Uterus (tissue), 4 donors: ENCODE data around the gene EXOC4. TPM values are rescaled to one million over a fixed set of nuclear protein-coding genes. Genes with fewer than 3 reads are reported as not detected.

Experiments
- DNase-seq, 2 donors: peaks; one replicate each; pipeline ENCODE4 v3.0.0-alpha.2; 2019 to 2020
- H3K27ac ChIP-seq, 2 donors: fragments of 200-600 bp; sonication (generic); 1 replicate in 1 of 2; 2 replicates in 1 of 2; pipeline ENCODE4 v1.5.1; 2016 to 2018
- H3K27me3 ChIP-seq, 2 donors: fragments of 200-600 bp; sonication (generic); one replicate each; pipeline ENCODE4 v1.5.1; 2018 to 2019; ENCODE audit warnings: control low read depth in 1 of 2
- H3K36me3 ChIP-seq, 2 donors: fragments of 200-600 bp; sonication (generic); one replicate each; pipeline ENCODE4 v1.5.1; 2019; ENCODE audit warnings: control low read depth in 1 of 2
- H3K4me1 ChIP-seq, 2 donors: fragments of 200-600 bp; sonication (generic); one replicate each; pipeline ENCODE4 v1.5.1; 2018 to 2019; ENCODE audit warnings: control low read depth in 1 of 2
- H3K4me3 ChIP-seq, 2 donors: fragments of 200-600 bp; sonication (generic); 1 replicate in 1 of 2; 2 replicates in 1 of 2; pipeline ENCODE4 v1.5.1; 2018 to 2019; ENCODE audit warnings: mild to moderate bottlenecking in 1 of 2
- H3K9me3 ChIP-seq, 2 donors: fragments of 200-600 bp; sonication (generic); one replicate each; pipeline ENCODE4 v1.5.1; 2019; ENCODE audit warnings: control low read depth in 1 of 2
- CTCF ChIP-seq, 4 experiments: fragments of 200-600 bp in 2 of 4; fragments of 450-650 bp in 2 of 4; sonication (generic) in 2 of 4; IDR thresholded peaks; one replicate each; pipeline ENCODE4 v1.5.1; 2016 to 2019; ENCODE audit warnings: antibody characterized with exemption in 4 of 4, mild to moderate bottlenecking in 2 of 4, moderate library complexity in 1 of 4
- POLR2A ChIP-seq, 2 donors: fragments of 450-650 bp; IDR thresholded peaks; one replicate each; pipeline ENCODE4 v1.6.1; 2016; ENCODE audit warnings: antibody characterized with exemption in 2 of 2, mild to moderate bottlenecking in 1 of 2, moderate library complexity in 1 of 2
- intact Hi-C: fragments of 100-400 bp; cut with DNase I; formaldehyde crosslinking; loops from one replicate; pipeline ENCODE4 v1.15.1; 2023; ENCODE audit warnings: low total_unique reads
- total RNA-seq, 4 donors: library from RNA; depleted of rRNA in 3 of 4; stranded (reverse); fragments of >200 nt in 3 of 4; gene quantifications; one replicate each; pipeline versions ENCODE4 v1.1.0 to v1.2.4, GENCODE V29; 2014 to 2023
- donor health status: DM: yes; HTN: yes; CAD: no.

EXOC4 gene
- total RNA-seq, 4 donors from 2014 or later = 27.2 to 126 (median 65.4) TPM

GRCh38 chr7:134098072-134098471 lies 845.2 kb downstream of the EXOC4 start:
- TF ChIP-seq POLR2A (IDR thresholded peaks at IDR 0.05) (no peak), CTCF (IDR thresholded peaks at IDR 0.05) (no peak)
- intact Hi-C loops = no loop called here
- H3K4me1 ChIP-seq = no peaks in the 10 kb centered on the region
- no peak for DNase-seq
- H3K27me3 ChIP-seq = no peaks in the 10 kb centered on the region
- H3K9me3 ChIP-seq = no peaks in the 10 kb centered on the region
- H3K4me3 ChIP-seq = no peak overlapping the region
- no peak overlapping the region for H3K27ac ChIP-seq
- H3K36me3 ChIP-seq = no peaks in the 10 kb centered on the region

- Histone ChIP-seq H3K27me3 (no peaks in the 10 kb centered on the region), H3K9me3 (no peaks in the 10 kb centered on the region), H3K36me3 (no peaks in the 10 kb centered on the region), H3K27ac (no peak overlapping the region), H3K4me1 (no peaks in the 10 kb centered on the region), H3K4me3 (no peak overlapping the region)
- intact Hi-C loops = no loop called here
- no peak for DNase-seq
- no peak for TF ChIP-seq CTCF (IDR thresholded peaks at IDR 0.05)
- TF ChIP-seq POLR2A (IDR thresholded peaks at IDR 0.05) = no peak
Observed at GRCh38 chr7:134101716-134102115, 848.8 kb downstream of the EXOC4 start.

GRCh38 chr7:134104166-134104565 lies 851.3 kb downstream of the EXOC4 start:
- intact Hi-C loops = no loop called here
- Histone ChIP-seq H3K27me3 (no peaks in the 10 kb centered on the region), H3K36me3 (no peaks in the 10 kb centered on the region), H3K4me3 (no peak overlapping the region), H3K27ac (no peak overlapping the region), H3K9me3 (no peaks in the 10 kb centered on the region), H3K4me1 (no peaks in the 10 kb centered on the region)
- TF ChIP-seq CTCF (IDR thresholded peaks at IDR 0.05) = no peak
- TF ChIP-seq POLR2A (IDR thresholded peaks at IDR 0.05) = no peak
- no peak for DNase-seq

GRCh38 chr7:134105841-134106240 lies 853.0 kb downstream of the EXOC4 start:
- no peak overlapping the region for H3K4me3 ChIP-seq
- DNase-seq = no peak
- H3K36me3 ChIP-seq = no peaks in the 10 kb centered on the region
- H3K9me3 ChIP-seq = no peaks in the 10 kb centered on the region
- TF ChIP-seq POLR2A (IDR thresholded peaks at IDR 0.05) (no peak), CTCF (IDR thresholded peaks at IDR 0.05) (no peak)
- no peak overlapping the region for H3K27ac ChIP-seq
- intact Hi-C loops = no loop called here
- H3K4me1 ChIP-seq = no peaks in the 10 kb centered on the region
- H3K27me3 ChIP-seq = no peaks in the 10 kb centered on the region

- intact Hi-C loops = no loop called here
- Histone ChIP-seq H3K4me3 (no peak overlapping the region), H3K27me3 (no peaks in the 10 kb centered on the region), H3K9me3 (no peaks in the 10 kb centered on the region), H3K36me3 (no peaks in the 10 kb centered on the region), H3K27ac (no peak overlapping the region), H3K4me1 (no peaks in the 10 kb centered on the region)
- no peak for TF ChIP-seq CTCF (IDR thresholded peaks at IDR 0.05)
- DNase-seq = no peak
Observed at GRCh38 chr7:134108802-134109201, 855.9 kb downstream of the EXOC4 start.
